Urinary bladder (tissue), 4 donors: ENCODE measurements around the gene APOBR. TPM values are rescaled to one million over a fixed set of nuclear protein-coding genes. Genes with fewer than 3 reads are reported as not detected.
"Not testable (repeated sequence)": the region's sequence is repeated elsewhere in the genome, so short reads cannot be mapped to it uniquely, and the experiment has no call there.

ENCODE experiments used
- DNase-seq: peaks from one replicate; pipeline ENCODE4 v3.0.0-alpha.2; 2015; ENCODE audit errors: extremely low spot score
- H3K27ac ChIP-seq: one replicate; pipeline ENCODE4 v1.5.1; 2013; ENCODE audit warnings: low read depth, mild to moderate bottlenecking, moderate library complexity
- H3K36me3 ChIP-seq: one replicate; pipeline ENCODE4 v1.6.1; 2013; ENCODE audit warnings: mild to moderate bottlenecking, moderate library complexity; ENCODE audit not compliant: insufficient read depth
- H3K4me1 ChIP-seq: one replicate; pipeline ENCODE4 v1.6.1; 2013; ENCODE audit warnings: mild to moderate bottlenecking, moderate library complexity; ENCODE audit not compliant: insufficient read depth
- H3K4me3 ChIP-seq: one replicate; pipeline ENCODE4 v1.5.1; 2013; ENCODE audit warnings: low read depth, low read length
- WGBS: extraction: QIAGEN DNeasy Blood & Tissue Kit; methylation state at CpG from one replicate; pipeline ENCODE4 v1.1.7; 2013; 5-methylcytosine and 5-hydroxymethylcytosine counted together
- polyA plus RNA-seq: library from polyadenylated mRNA; stranded (reverse); fragments of 200-250 nt; gene quantifications from one replicate; pipeline ENCODE4 v1.2.3, GENCODE V29; 2013
- total RNA-seq: library from RNA; depleted of rRNA; stranded (reverse); fragments of >200 nt; gene quantifications from one replicate; pipeline ENCODE4 v1.2.3, GENCODE V29; 2014
- donor health status: healthy with polysubstance abuse.
- donor health status: healthy.

The APOBR gene
- total and polyA plus RNA-seq, 2 donors, result 0.69 to 4.2 TPM

- no peaks in the 10 kb centered on the region for H3K4me1 ChIP-seq
- no peaks in the 10 kb centered on the region for H3K36me3 ChIP-seq
- H3K4me3 ChIP-seq, result no peak overlapping the region
- no peak for DNase-seq
- WGBS, result 77% methylated on average over 3 of the region's 3 CpGs
- H3K27ac ChIP-seq, result no peak overlapping the region
Measured at GRCh38 chr16:28540346-28540745, 45.9 kb downstream of the APOBR start.

DNA sequence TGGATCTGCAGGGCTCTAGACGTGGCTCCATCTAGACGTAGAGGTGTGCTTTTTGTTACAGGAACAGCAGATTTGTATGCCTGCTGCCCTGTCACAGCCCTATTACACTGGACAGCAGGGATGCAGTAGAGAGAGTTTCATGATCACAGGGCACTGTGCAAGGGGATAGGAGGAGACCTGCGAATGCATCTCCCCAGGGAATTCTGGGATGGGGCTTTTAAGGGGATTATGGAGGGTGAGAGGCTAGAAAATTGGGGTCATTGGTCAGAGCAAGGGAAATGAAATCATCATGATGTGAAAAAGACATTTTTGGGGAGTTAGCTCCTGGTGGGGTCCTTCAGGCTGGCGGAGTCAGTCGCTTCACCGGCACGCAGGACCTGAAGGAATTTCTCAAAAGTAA, 48.2 kb downstream of the APOBR start:
- H3K4me1 ChIP-seq, result no peaks in the 10 kb centered on the region
- H3K4me3 ChIP-seq, result no peak overlapping the region
- no peaks in the 10 kb centered on the region for H3K36me3 ChIP-seq
- WGBS, result 80% methylated on average over 7 of the region's 7 CpGs
- no peak overlapping the region for H3K27ac ChIP-seq
- no peak for DNase-seq

- Histone ChIP-seq H3K27ac (no peak overlapping the region), H3K36me3 (no peaks in the 10 kb centered on the region), H3K4me3 (no peak overlapping the region), H3K4me1 (no peaks in the 10 kb centered on the region)
- DNase-seq, result peak; percentile 36
- WGBS, result 63% methylated on average over 7 of the region's 7 CpGs
Measured at GRCh38 chr16:28543072-28543471, 48.6 kb downstream of the APOBR start.

- H3K27ac ChIP-seq, result no peak overlapping the region
- no peak overlapping the region for H3K4me3 ChIP-seq
- WGBS, result 85% methylated on average over 3 of the region's 3 CpGs
- DNase-seq, result no peak
- H3K4me1 ChIP-seq, result no peaks in the 10 kb centered on the region
- H3K36me3 ChIP-seq, result no peaks in the 10 kb centered on the region
Measured at GRCh38 chr16:28544998-28545397, 50.6 kb downstream of the APOBR start.

DNA sequence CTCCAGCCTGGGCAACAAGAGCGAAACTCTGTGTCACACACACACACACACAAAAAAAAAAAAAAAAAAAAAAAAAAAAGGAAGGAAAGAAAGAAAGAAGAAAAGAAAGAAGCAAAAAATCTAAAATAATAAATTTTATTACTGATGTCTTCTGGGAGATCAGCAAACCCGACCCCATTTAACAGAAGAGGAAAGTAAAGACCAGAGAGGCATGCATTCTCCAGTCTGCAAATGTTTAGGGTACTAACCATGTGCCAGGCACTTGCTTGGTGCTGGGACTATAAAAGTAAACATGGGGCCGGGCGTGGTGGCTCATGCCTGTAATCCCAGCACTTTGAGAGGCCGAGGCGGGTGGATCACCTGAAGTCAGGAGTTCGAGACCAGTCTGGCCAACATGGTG, 51.5 kb downstream of the APOBR start:
- not testable (repeated sequence) for H3K36me3 ChIP-seq, H3K27ac ChIP-seq, H3K4me1 ChIP-seq, DNase-seq, H3K4me3 ChIP-seq
- 87% methylated on average over 7 of the region's 7 CpGs for WGBS

DNA sequence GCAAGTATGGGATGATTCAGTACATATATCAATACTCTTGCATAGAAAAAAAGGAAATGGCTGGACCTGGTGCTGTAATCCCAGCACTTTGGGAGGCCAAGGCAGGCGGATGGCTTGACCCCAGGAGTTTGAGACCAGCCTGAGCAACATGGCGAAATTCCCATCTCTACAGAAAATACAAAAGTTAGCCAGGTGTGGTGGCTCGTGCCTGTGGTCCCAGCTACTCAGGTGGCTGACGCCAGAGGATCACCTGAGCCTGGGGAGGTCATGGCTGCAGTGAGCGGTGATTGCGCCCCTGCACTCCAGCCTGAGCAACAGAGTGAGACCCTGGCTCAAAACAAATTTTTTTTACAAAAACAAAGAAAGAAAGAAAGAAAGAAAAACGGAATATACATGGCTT, 52.2 kb downstream of the APOBR start:
- no peak for DNase-seq
- Histone ChIP-seq H3K4me3 (no peak overlapping the region), H3K36me3 (no peaks in the 10 kb centered on the region), H3K27ac (no peak overlapping the region), H3K4me1 (no peaks in the 10 kb centered on the region)
- 84% methylated on average over 7 of the region's 7 CpGs for WGBS

DNA sequence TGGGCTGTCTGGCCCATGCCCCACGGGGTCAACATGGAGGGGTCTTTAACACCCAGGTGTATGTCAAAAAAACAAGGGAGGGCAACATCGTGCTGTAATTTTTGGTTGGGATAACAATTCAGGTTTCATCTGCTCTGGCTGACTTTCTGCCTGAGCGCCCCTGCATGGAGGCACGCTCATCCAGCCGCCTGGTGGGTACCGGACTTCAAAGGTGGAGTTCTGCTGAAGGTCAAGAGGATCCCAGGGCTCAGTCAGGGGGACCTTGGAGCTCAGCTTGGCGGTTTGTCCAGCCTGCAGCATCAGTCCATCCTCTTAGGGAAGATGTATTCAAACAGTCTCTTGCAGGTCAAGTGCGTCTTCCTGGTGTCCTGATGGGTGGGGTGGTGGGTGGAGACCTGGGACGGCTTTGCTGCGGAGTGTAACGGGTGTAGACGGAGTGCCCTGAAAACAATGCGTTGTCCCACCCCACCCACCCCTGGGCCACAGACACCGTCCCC, 53.9 kb downstream of the APOBR start:
- no peaks in the 10 kb centered on the region for H3K4me1 ChIP-seq

More for the DNA sequence above, 53.9 kb downstream of the APOBR start:
- WGBS, result 79% methylated on average over 14 of the region's 14 CpGs
- no peak overlapping the region for H3K27ac ChIP-seq
- H3K4me3 ChIP-seq, result no peak overlapping the region
- DNase-seq, result no peak
- H3K36me3 ChIP-seq, result no peaks in the 10 kb centered on the region

Other genes starting within 250 kb of the APOBR start
- gene SBK1, start 202.1 kb upstream of the APOBR start, total RNA-seq, result 0.21 TPM
- 0.16 TPM for gene SBK1, start 202.1 kb upstream of the APOBR start, polyA plus RNA-seq
- gene NPIPB6, start 131.1 kb upstream of the APOBR start, total RNA-seq, result 4.1 TPM
- gene NPIPB6, start 131.1 kb upstream of the APOBR start, polyA plus RNA-seq, result 0.81 TPM
- gene EIF3CL, start 90.8 kb upstream of the APOBR start, total RNA-seq, result 23.0 TPM
- 89.4 TPM for gene EIF3CL, start 90.8 kb upstream of the APOBR start, polyA plus RNA-seq
- gene NPIPB7, start 22.3 kb upstream of the APOBR start, total RNA-seq, result not detected
- gene NPIPB7, start 22.3 kb upstream of the APOBR start, polyA plus RNA-seq, result not detected
- 10.7 TPM for gene CLN3, start 2.6 kb upstream of the APOBR start, total RNA-seq
- 32.2 TPM for gene CLN3, start 2.6 kb upstream of the APOBR start, polyA plus RNA-seq
- gene IL27, start 12.2 kb downstream of the APOBR start, total RNA-seq, result not detected
- 0.08 TPM for gene IL27, start 12.2 kb downstream of the APOBR start, polyA plus RNA-seq
- gene NUPR1, start 44.3 kb downstream of the APOBR start, total RNA-seq, result 4.1 TPM
- gene NUPR1, start 44.3 kb downstream of the APOBR start, polyA plus RNA-seq, result 549 TPM
- 13.9 TPM for gene SGF29, start 59.3 kb downstream of the APOBR start, total RNA-seq
- 42.7 TPM for gene SGF29, start 59.3 kb downstream of the APOBR start, polyA plus RNA-seq
- 0.21 TPM for gene SULT1A2, start 102.4 kb downstream of the APOBR start, total RNA-seq
- 1.3 TPM for gene SULT1A2, start 102.4 kb downstream of the APOBR start, polyA plus RNA-seq
- 8.2 TPM for gene SULT1A1, start 115.4 kb downstream of the APOBR start, total RNA-seq
- 15.6 TPM for gene SULT1A1, start 115.4 kb downstream of the APOBR start, polyA plus RNA-seq
- 2.0 TPM for gene NPIPB8, start 143.4 kb downstream of the APOBR start, total RNA-seq
- not detected for gene NPIPB8, start 143.4 kb downstream of the APOBR start, polyA plus RNA-seq
- gene EIF3C, start 216.8 kb downstream of the APOBR start, total RNA-seq, result 82.3 TPM
- gene EIF3C, start 216.8 kb downstream of the APOBR start, polyA plus RNA-seq, result 323 TPM